Measurements from ENCODE around the gene SPHKAP.

DNA sequence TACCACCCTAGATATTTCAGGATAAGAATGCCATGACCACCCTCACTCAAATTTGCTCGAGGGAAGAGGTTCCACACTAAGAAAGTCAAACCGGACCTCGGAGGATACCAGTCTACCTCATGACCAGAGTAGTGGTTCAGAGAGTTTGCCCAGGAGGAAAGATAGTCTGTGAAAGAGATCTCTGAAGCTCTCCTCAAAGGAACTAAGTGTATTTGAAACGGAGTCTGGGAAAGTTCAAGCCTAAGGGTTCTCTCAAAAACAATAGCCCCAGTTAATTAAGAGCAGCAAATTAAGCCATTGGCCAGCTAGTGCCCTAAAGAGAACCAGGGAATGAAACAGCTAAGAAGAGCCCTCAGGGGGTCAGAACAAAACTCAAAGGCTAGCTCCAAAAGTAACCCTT is 94.9 kb downstream of the SPHKAP start:
- TF ChIP-seq, protein P1, sequence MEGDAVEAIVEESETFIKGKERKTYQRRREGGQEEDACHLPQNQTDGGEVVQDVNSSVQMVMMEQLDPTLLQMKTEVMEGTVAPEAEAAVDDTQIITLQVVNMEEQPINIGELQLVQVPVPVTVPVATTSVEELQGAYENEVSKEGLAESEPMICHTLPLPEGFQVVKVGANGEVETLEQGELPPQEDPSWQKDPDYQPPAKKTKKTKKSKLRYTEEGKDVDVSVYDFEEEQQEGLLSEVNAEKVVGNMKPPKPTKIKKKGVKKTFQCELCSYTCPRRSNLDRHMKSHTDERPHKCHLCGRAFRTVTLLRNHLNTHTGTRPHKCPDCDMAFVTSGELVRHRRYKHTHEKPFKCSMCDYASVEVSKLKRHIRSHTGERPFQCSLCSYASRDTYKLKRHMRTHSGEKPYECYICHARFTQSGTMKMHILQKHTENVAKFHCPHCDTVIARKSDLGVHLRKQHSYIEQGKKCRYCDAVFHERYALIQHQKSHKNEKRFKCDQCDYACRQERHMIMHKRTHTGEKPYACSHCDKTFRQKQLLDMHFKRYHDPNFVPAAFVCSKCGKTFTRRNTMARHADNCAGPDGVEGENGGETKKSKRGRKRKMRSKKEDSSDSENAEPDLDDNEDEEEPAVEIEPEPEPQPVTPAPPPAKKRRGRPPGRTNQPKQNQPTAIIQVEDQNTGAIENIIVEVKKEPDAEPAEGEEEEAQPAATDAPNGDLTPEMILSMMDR (conservative IDR thresholded peaks at IDR 0.05 in 1 of 2, IDR thresholded peaks at IDR 0.05 in 1 of 2; ENCODE audit: low read depth in 1 of 2, low read length in 2 of 2), result no peak
- no peak for TF ChIP-seq EZH2 (IDR thresholded peaks at IDR 0.05; ENCODE audit: low read length, missing control alignments)
